Panc1 (cell line): ENCODE results near the gene ROBO3. TPM values are rescaled to one million over a fixed set of nuclear protein-coding genes. Genes with fewer than 3 reads are reported as not detected.

Experiments
- ATAC-seq: fragments of 200-7000 bp; cut with Tn5 transposase; 2 replicates; pipeline ENCODE4 v1.9.1; 2020; ENCODE audit warnings: mild to moderate bottlenecking, moderate library complexity
- BruUV-seq: library from RNA; stranded (reverse); fragments of 400-500 nt; replicated peaks from 2 replicates; lab custom pipeline; 2021; lab: Mats Ljungman, UMichigan
- CTCF ChIA-PET: fragments of 300-600 bp; sonication (Branson Sonifier 250); formaldehyde crosslinking; loops from one replicate; lab custom pipeline; 2022; ENCODE audit warnings: antibody characterized with exemption; lab: Charles Lee
- POLR2A ChIA-PET: fragments of 300-600 bp; sonication (Branson Sonifier 250); formaldehyde crosslinking; loops from one replicate; lab custom pipeline; 2022; ENCODE audit warnings: antibody characterized with exemption; lab: Charles Lee
- DNase-seq: peaks from one replicate; pipeline ENCODE4 v3.0.0-alpha.2; 2010; ENCODE audit warnings: low read depth, low spot score
- H3K27ac ChIP-seq: 2 replicates; pipeline ENCODE4 v1.5.1; 2011; ENCODE audit warnings: mild to moderate bottlenecking, low read length, inconsistent platforms
- H3K27me3 ChIP-seq: fragments of 200-500 bp; sonication (Bioruptor generic); 2 replicates; pipeline ENCODE4 v1.6.0; 2014; ENCODE audit warnings: low read length, inconsistent platforms; ENCODE audit not compliant: control insufficient read depth, insufficient read depth
- H3K36me3 ChIP-seq: fragments of 200-500 bp; sonication (Bioruptor generic); 2 replicates; pipeline ENCODE4 v1.5.1; 2014; ENCODE audit warnings: inconsistent platforms, mild to moderate bottlenecking, low read length, moderate library complexity; ENCODE audit not compliant: control insufficient read depth, insufficient read depth
- H3K4me1 ChIP-seq: 2 replicates; pipeline ENCODE4 v1.5.1; 2011; ENCODE audit warnings: inconsistent platforms, mild to moderate bottlenecking, low read length, moderate library complexity; ENCODE audit not compliant: control insufficient read depth, insufficient read depth
- H3K4me3 ChIP-seq, 2 experiments: 2 replicates each; pipeline ENCODE4 v1.5.1; 2011 to 2012; ENCODE audit warnings: low read depth in 2 of 2, low read length in 2 of 2, mild to moderate bottlenecking in 2 of 2, inconsistent platforms in 1 of 2, moderate library complexity in 1 of 2
- H3K9me3 ChIP-seq: fragments of 200-500 bp; sonication (Bioruptor generic); 2 replicates; pipeline ENCODE4 v1.5.1; 2014; ENCODE audit warnings: low read depth, mild to moderate bottlenecking, inconsistent platforms, low read length, moderate library complexity; ENCODE audit not compliant: control insufficient read depth, insufficient read depth
- CTCF ChIP-seq: fragments of 450-650 bp; IDR thresholded peaks from 2 replicates; pipeline ENCODE4 v1.5.1; 2017; ENCODE audit warnings: mild to moderate bottlenecking
- POLR2AphosphoS5 ChIP-seq: IDR thresholded peaks from 2 replicates; pipeline ENCODE4 v1.6.1; 2012; ENCODE audit warnings: mild to moderate bottlenecking, low read depth, low read length, moderate library complexity
- REST ChIP-seq, 2 experiments: IDR thresholded peaks; 2 replicates each; pipeline ENCODE4 v1.6.1; 2011 to 2012; ENCODE audit warnings: low read depth in 2 of 2, control low read depth in 1 of 2, low read length in 1 of 2, mild to moderate bottlenecking in 1 of 2, moderate library complexity in 1 of 2; ENCODE audit not compliant: insufficient read depth in 1 of 2
- SIN3A ChIP-seq: IDR thresholded peaks from 2 replicates; pipeline ENCODE4 v1.6.1; 2012; ENCODE audit warnings: low read depth, mild to moderate bottlenecking, low read length, moderate library complexity, borderline replicate concordance; ENCODE audit not compliant: insufficient read depth
- TCF7L2 ChIP-seq: IDR thresholded peaks from 2 replicates; pipeline ENCODE4 v1.6.1; 2011; ENCODE audit warnings: mild to moderate bottlenecking, low read depth, low read length, inconsistent platforms
- in situ Hi-C: cut with HindIII; loops from 2 replicates; pipeline ENCODE4 v1.10.0; 2016; ENCODE audit warnings: low sequenced_read_pairs, low pct_unique_long_range_greater_than_20kb
- intact Hi-C: fragments of 100-400 bp; cut with micrococcal nuclease; formaldehyde crosslinking; loops from one replicate; pipeline ENCODE4 v1.10.0; 2022; ENCODE audit not compliant: unreplicated experiment
- total RNA-seq: library from RNA; stranded (reverse); gene quantifications from one replicate; pipeline ENCODE4 v1.2.1, GENCODE V29; 2021; ENCODE audit not compliant: unreplicated experiment

Gene ROBO3
- total RNA-seq, 1 experiment from 2014 or later: 12.0 TPM

DNA sequence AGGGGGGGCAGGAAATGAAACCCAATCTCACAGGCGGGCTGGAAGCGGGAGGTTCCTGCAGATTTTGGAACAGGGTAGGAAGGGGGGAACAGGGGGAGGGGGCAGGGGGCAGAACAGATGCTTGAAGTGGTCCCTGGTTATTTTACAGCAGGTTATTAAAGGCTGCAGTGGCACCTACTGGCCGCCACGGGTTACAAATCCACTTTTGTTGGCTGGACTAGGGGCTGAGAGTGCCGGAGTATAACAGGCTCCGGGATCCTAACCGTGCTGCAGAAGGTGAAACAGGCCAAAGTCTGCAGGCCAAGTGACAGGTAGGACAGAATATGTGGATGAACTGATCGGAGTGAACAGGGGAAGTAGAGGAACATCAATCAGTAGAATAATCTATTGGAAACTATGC, 2.5 kb downstream of the ROBO3 start:
- peaks cover 87% of the 10 kb centered on the region for H3K27me3 ChIP-seq
- peak; percentile 75 for ATAC-seq
- no peaks in the 10 kb centered on the region for H3K9me3 ChIP-seq

GRCh38 chr11:124868331-124869274, 3.4 kb downstream of the ROBO3 start:
- ChIA-PET POLR2A (no interaction called here), CTCF (no interaction called here)
- in situ Hi-C loops (no loop called here), intact Hi-C loops (no loop called here)
- H3K4me1 ChIP-seq: peaks cover 27% of the 10 kb centered on the region
- H3K27me3 ChIP-seq: peaks cover 85% of the 10 kb centered on the region
- no peaks in the 10 kb centered on the region for H3K36me3 ChIP-seq
- H3K27ac ChIP-seq: no peak overlapping the region
- BruUV-seq: no TSS peak
- no peak for DNase-seq
- TF ChIP-seq POLR2AphosphoS5 (no peak), CTCF (peak; percentile 2; the same call in 1 of the 2 replicates), REST (IDR thresholded peaks at IDR 0.05; ENCODE audit: insufficient read depth in 1 of 2, low read depth in 2 of 2, low read length in 1 of 2) (no peak), TCF7L2 (no peak), SIN3A (no peak)
- H3K4me3 ChIP-seq: no peak overlapping the region
- H3K9me3 ChIP-seq: no peaks in the 10 kb centered on the region
- no peak; the same call in 1 of the 2 replicates for ATAC-seq

More for the DNA sequence above, 2.5 kb downstream of the ROBO3 start:
- intact Hi-C loops (loop anchor here (1.0 kb wide), 1 partner anchor 223 kb away; no protein-coding TSS in a partner anchor), in situ Hi-C loops (no loop called here)
- Histone ChIP-seq H3K36me3 (no peaks in the 10 kb centered on the region), H3K4me3 (no peak overlapping the region), H3K4me1 (peaks cover 28% of the 10 kb centered on the region), H3K27ac (no peak overlapping the region)
- ChIA-PET POLR2A (no interaction called here), CTCF (interaction anchor here (0.6 to 2.9 kb wide), 7 partner anchors 9 to 569 kb away, joined by 3 to 14 read pairs (median 4); no protein-coding TSS in a partner anchor)
- TF ChIP-seq SIN3A: no peak
- peak; percentile 85 for TF ChIP-seq CTCF
- no TSS peak for BruUV-seq
- no peak for DNase-seq
